ENCODE measurements around the gene RNF144B. TPM values are rescaled to one million over a fixed set of nuclear protein-coding genes. Genes with fewer than 3 reads are reported as not detected.

Gene RNF144B
- total RNA-seq, 4 donors from 2014 or later, result 67.3 to 143 (median 114) TPM

DNA sequence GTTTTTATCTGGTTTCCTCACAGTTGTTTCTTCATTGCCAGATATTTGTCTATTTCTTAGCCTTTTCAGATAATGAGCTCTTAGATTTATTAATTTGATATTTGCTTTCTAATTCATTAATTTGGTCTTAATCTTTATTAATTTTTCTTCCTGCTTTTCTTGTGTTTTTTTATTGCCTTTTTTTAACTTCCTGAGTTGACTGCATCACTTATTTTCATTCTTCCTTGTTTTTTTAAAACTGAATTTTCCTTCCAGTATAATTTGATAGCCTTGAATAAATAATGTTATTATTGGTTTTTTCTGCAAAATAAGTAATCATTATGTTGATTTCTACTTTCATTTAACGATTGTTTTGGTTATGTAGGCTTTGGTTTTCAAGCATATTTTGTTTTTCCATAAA is 91.5 kb downstream of the RNF144B start:
- Histone ChIP-seq H3K27ac (peak overlapping the region in 2 of 3 donors; percentile 5 to 83), H3K36me3 (no peaks in the 10 kb centered on the region), H3K4me3 (replicated peaks in 1 of 3) (no peak overlapping the region), H3K9me3 (no peaks in the 10 kb centered on the region), H3K27me3 (no peaks in the 10 kb centered on the region), H3K4me1 (peaks cover 20 to 25% of the 10 kb centered on the region in 2 donors)
- intact Hi-C loops (cut with DNase I), result no loop called here
- 87 to 93% methylated on average over 1 of the region's 1 CpG for WGBS, 2 donors
- TF ChIP-seq, protein P1, sequence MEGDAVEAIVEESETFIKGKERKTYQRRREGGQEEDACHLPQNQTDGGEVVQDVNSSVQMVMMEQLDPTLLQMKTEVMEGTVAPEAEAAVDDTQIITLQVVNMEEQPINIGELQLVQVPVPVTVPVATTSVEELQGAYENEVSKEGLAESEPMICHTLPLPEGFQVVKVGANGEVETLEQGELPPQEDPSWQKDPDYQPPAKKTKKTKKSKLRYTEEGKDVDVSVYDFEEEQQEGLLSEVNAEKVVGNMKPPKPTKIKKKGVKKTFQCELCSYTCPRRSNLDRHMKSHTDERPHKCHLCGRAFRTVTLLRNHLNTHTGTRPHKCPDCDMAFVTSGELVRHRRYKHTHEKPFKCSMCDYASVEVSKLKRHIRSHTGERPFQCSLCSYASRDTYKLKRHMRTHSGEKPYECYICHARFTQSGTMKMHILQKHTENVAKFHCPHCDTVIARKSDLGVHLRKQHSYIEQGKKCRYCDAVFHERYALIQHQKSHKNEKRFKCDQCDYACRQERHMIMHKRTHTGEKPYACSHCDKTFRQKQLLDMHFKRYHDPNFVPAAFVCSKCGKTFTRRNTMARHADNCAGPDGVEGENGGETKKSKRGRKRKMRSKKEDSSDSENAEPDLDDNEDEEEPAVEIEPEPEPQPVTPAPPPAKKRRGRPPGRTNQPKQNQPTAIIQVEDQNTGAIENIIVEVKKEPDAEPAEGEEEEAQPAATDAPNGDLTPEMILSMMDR (IDR thresholded peaks at IDR 0.05), result no peak
- no peak for TF ChIP-seq POLR2A (IDR thresholded peaks at IDR 0.05)
- DNase-seq, result no peak

DNA sequence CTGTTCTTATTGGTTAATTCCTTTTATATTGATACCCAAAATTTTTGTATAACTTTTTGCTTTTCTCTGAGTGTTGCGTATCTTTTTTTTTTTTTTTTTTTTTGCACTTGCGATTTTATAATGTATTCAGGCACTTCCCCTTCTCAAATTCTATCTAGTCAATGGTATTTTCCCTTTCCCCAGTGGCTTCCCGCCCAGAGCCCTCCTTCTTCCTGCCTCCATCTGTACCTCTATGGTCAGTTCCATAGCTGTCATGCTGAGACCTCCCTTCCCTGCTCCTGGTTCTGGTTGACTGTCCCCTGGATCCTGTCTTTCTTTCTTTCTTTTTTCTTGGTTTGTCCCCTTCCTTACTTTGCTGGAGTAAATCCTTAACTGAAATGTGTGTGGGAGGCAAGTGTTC is 94.7 kb downstream of the RNF144B start:
- H3K4me3 ChIP-seq (replicated peaks in 1 of 3), result no peak overlapping the region
- no peaks in the 10 kb centered on the region for H3K27me3 ChIP-seq
- H3K36me3 ChIP-seq, result no peaks in the 10 kb centered on the region
- DNase-seq, result no peak
- H3K9me3 ChIP-seq, result no peaks in the 10 kb centered on the region
- no peak for TF ChIP-seq POLR2A (IDR thresholded peaks at IDR 0.05)
- TF ChIP-seq, protein P1 (IDR thresholded peaks at IDR 0.05), result no peak
- intact Hi-C loops (cut with DNase I), result no loop called here
- WGBS, 2 donors, result 83 to 98% methylated on average over 3 of the region's 3 CpGs
- no peak overlapping the region for H3K27ac ChIP-seq
- peaks cover 17 to 25% of the 10 kb centered on the region in 2 donors for H3K4me1 ChIP-seq

DNA sequence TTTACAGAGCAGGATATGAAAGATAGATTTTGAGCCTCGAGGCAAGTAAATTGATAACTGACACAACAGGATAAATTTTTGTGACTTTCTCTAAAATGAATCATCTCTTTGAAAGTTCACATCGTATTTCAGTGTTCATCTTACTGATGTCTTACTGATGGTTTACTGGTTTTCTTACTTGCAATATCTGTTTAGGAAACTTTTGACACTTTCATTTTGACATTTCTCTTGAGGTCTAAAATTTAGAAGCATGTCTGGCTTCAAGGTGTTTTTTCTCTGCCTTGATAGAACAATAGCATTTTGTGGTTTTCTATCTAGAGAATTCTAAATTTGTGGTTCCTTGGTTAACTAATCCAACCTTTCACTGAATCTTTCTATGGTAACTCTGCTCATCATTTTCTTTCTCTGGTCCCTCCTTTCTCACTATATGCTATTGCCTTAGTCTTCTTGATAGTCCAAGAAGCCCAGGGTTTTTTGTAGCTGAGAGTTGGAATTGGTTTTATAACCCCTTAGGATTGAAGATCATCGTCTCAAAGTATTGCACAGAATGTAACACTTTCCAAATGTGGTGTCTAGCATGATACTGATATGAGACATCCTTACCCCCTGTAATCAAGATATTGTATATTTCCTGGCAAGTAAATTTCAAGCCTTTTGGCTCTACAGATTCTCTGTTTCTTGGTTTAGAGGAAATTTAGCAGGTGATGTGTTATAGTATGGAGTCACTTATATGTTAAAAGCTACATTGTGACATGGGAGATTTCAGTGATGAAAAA is 98.7 kb downstream of the RNF144B start:
- H3K9me3 ChIP-seq, result no peaks in the 10 kb centered on the region

DNA sequence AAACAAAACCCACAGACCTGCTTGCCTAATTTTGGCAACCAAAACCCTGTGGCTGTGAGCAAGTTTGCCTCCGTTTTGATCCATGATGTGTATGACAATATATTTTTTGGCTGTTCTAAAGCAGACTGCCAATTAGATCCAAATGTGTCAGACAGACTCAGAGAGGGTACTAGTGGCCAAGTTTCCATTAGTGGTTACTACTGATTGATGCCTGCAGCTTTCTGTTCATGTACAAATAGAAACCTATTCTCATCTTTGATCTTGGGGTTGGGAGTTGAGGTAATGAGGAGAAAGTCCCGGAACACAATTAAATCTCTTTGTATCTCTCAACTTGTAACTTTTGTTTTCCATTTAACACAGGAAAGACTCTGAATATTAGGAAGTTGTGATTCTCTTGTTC is 100.9 kb downstream of the RNF144B start:
- H3K36me3 ChIP-seq, result no peaks in the 10 kb centered on the region
- peaks cover 42 to 51% of the 10 kb centered on the region in 2 donors for H3K4me1 ChIP-seq
- 85% methylated on average over 2 of the region's 2 CpGs for WGBS, 2 donors
- no peak for DNase-seq
- no peak overlapping the region for H3K4me3 ChIP-seq (replicated peaks in 1 of 3)
- H3K9me3 ChIP-seq, result no peaks in the 10 kb centered on the region
- intact Hi-C loops (cut with DNase I), result no loop called here
- no peak for TF ChIP-seq POLR2A (IDR thresholded peaks at IDR 0.05)
- TF ChIP-seq, protein P1 (IDR thresholded peaks at IDR 0.05), result no peak
- H3K27ac ChIP-seq, result peak overlapping the region; percentile 57 to 96 (median 82)
- no peaks in the 10 kb centered on the region for H3K27me3 ChIP-seq

More for the DNA sequence above, 98.7 kb downstream of the RNF144B start:
- DNase-seq, result no peak
- peaks cover 25 to 29% of the 10 kb centered on the region in 2 donors for H3K4me1 ChIP-seq
- no peak overlapping the region for H3K4me3 ChIP-seq (replicated peaks in 1 of 3)
- intact Hi-C loops (cut with DNase I), result no loop called here
- H3K27ac ChIP-seq, result no peak overlapping the region
- 60 to 61% methylated on average over 3 of the region's 3 CpGs for WGBS, 2 donors
- TF ChIP-seq, protein P1 (IDR thresholded peaks at IDR 0.05), result no peak
- no peak for TF ChIP-seq POLR2A (IDR thresholded peaks at IDR 0.05)
- no peaks in the 10 kb centered on the region for H3K27me3 ChIP-seq
- no peaks in the 10 kb centered on the region for H3K36me3 ChIP-seq

DNA sequence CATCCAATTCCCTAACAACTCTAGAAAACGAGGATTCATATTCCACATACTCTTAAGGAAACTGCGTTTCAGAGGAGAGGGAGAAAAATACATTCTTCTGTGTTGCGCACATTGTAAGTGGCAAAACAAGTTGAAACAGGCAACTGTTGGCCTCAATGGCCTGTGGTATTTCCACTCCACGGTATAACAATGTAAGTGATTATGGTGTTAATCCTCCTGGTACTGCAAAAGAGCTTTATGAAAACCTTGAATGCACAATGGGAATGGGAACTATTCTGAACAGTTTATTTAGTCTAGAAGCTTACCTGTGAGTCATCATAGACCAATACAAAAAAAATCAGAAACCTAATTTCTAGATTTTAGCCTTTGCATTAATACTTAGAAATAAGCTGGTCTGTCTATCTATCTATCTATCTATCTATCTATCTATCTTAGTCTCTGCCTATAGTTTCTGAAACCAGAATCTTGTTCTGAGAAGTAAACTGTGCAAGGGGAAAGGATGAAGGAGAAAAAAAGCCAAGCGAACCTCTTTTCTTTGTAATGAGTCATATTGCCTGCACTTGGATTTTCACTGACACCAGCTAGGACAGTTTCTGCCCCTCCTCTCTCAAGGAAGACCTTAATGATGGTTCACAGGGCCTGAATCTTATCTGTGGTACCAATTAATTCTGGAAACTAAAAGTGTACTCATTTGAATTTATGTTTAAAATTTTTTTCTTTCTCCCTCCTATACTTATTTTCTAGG is 101.5 kb downstream of the RNF144B start:
- H3K27ac ChIP-seq, result peak overlapping the region; percentile 57 to 96 (median 82)
- no peak overlapping the region for H3K4me3 ChIP-seq (replicated peaks in 1 of 3)
- DNase-seq, result peak in 1 of 2 donors; percentile 43
- no peaks in the 10 kb centered on the region for H3K9me3 ChIP-seq
- no peaks in the 10 kb centered on the region for H3K27me3 ChIP-seq
- 43 to 46% methylated on average over 5 of the region's 5 CpGs for WGBS, 2 donors
- H3K4me1 ChIP-seq, result peaks cover 47 to 53% of the 10 kb centered on the region in 2 donors
- TF ChIP-seq POLR2A (IDR thresholded peaks at IDR 0.05), result no peak
- TF ChIP-seq, protein P1 (IDR thresholded peaks at IDR 0.05), result no peak
- intact Hi-C loops (cut with DNase I), result no loop called here
- no peaks in the 10 kb centered on the region for H3K36me3 ChIP-seq

Data from thyroid gland (tissue), 4 donors.